CD14-positive monocyte (primary cell): Measurements from ENCODE around the gene GPRC5C. TPM values are rescaled to one million over a fixed set of nuclear protein-coding genes. Genes with fewer than 3 reads are reported as not detected.

Experiments used
- DNase-seq, 3 donors: peaks; one replicate each; pipeline ENCODE4 v3.0.0-alpha.2; 2011 to 2022
- H2AFZ ChIP-seq: 2 replicates; pipeline ENCODE4 v1.6.0; 2012; ENCODE audit warnings: mild to moderate bottlenecking, low read depth, low read length, inconsistent platforms; ENCODE audit not compliant: insufficient read depth, poor library complexity, severe bottlenecking
- H3K27ac ChIP-seq, 2 donors: 1 replicate in 1 of 2; 2 replicates in 1 of 2; pipeline ENCODE4 v1.5.1; 2012 to 2013; ENCODE audit warnings: low read length in 2 of 2, control low read depth in 1 of 2, inconsistent platforms in 1 of 2, low read depth in 1 of 2, mild to moderate bottlenecking in 1 of 2
- H3K27me3 ChIP-seq, 2 donors: one replicate each; pipeline versions ENCODE4 v1.6.0 to v1.6.1; 2011 to 2013; ENCODE audit warnings: low read length in 2 of 2; ENCODE audit not compliant: control insufficient read depth in 2 of 2, insufficient read depth in 2 of 2
- H3K36me3 ChIP-seq, 2 donors: replicated peaks in 1 of 2; 1 replicate in 1 of 2; 2 replicates in 1 of 2; pipeline versions ENCODE4 v1.5.1 to v1.6.1; 2012 to 2013; ENCODE audit warnings: low read length in 2 of 2, control low read depth in 1 of 2, inconsistent platforms in 1 of 2, mild to moderate bottlenecking in 1 of 2; ENCODE audit not compliant: insufficient read depth in 2 of 2, control insufficient read depth in 1 of 2
- H3K4me1 ChIP-seq, 2 donors: 1 replicate in 1 of 2; 2 replicates in 1 of 2; pipeline versions ENCODE4 v1.5.1 to v1.6.1; 2012 to 2013; ENCODE audit warnings: low read length in 2 of 2, control low read depth in 1 of 2, inconsistent platforms in 1 of 2, mild to moderate bottlenecking in 1 of 2, moderate library complexity in 1 of 2; ENCODE audit not compliant: insufficient read depth in 2 of 2, control insufficient read depth in 1 of 2
- H3K4me2 ChIP-seq: replicated peaks from 2 replicates; pipeline ENCODE3; 2012; ENCODE audit warnings: low read length, moderate library complexity, mild to moderate bottlenecking; ENCODE audit not compliant: poor library complexity, severe bottlenecking; ENCODE audit errors: extremely low read depth
- H3K4me3 ChIP-seq, 3 experiments: fragments of 200-600 bp in 1 of 3; sonication (generic) in 1 of 3; replicated peaks in 1 of 3; 1 replicate in 2 of 3; 2 replicates in 1 of 3; pipeline ENCODE4 v1.5.1; 2011 to 2013; ENCODE audit warnings: low read length in 3 of 3, mild to moderate bottlenecking in 3 of 3, control low read depth in 2 of 3, low read depth in 2 of 3, inconsistent platforms in 1 of 3, moderate library complexity in 1 of 3
- H3K79me2 ChIP-seq: 2 replicates; pipeline ENCODE4 v1.6.0; 2012; ENCODE audit warnings: mild to moderate bottlenecking, control low read depth, inconsistent platforms, low read length, moderate library complexity; ENCODE audit not compliant: insufficient read depth
- H3K9ac ChIP-seq: 2 replicates; pipeline ENCODE4 v1.6.0; 2017; ENCODE audit warnings: low read length, mild to moderate bottlenecking; ENCODE audit not compliant: insufficient read depth, poor library complexity, severe bottlenecking
- H3K9me3 ChIP-seq, 2 donors: replicated peaks in 1 of 2; 1 replicate in 1 of 2; 2 replicates in 1 of 2; pipeline versions ENCODE4 v1.5.1 to v1.6.1; 2012 to 2013; ENCODE audit warnings: low read length in 2 of 2, control low read depth in 1 of 2; ENCODE audit not compliant: control insufficient read depth in 1 of 2, insufficient read depth in 1 of 2
- H4K20me1 ChIP-seq: 2 replicates; pipeline ENCODE4 v1.6.0; 2012; ENCODE audit warnings: mild to moderate bottlenecking, low read length, control low read depth, moderate library complexity; ENCODE audit not compliant: insufficient read depth
- H3K27ac Mint-ChIP-seq, 7 donors: one replicate each; pipeline ENCODE4 v1.8.0; 2020; ENCODE audit warnings: mild to moderate bottlenecking in 7 of 7, mixed read lengths in 7 of 7, moderate library complexity in 6 of 7, inconsistent platforms in 2 of 7
- H3K27me3 Mint-ChIP-seq, 3 donors: one replicate each; pipeline ENCODE4 v1.8.0; 2021 to 2022; ENCODE audit warnings: low read depth in 3 of 3, mild to moderate bottlenecking in 3 of 3, mixed read lengths in 3 of 3, moderate library complexity in 3 of 3, inconsistent platforms in 1 of 3
- H3K36me3 Mint-ChIP-seq, 2 donors: one replicate each; pipeline ENCODE4 v1.8.0; 2020; ENCODE audit warnings: mixed read lengths in 2 of 2, inconsistent platforms in 1 of 2, mild to moderate bottlenecking in 1 of 2
- H3K4me1 Mint-ChIP-seq: one replicate; pipeline ENCODE4 v1.8.0; 2020; ENCODE audit warnings: mild to moderate bottlenecking, mixed read lengths
- H3K4me3 Mint-ChIP-seq, 2 donors: one replicate each; pipeline ENCODE4 v1.8.0; 2020; ENCODE audit warnings: mild to moderate bottlenecking in 2 of 2, mixed read lengths in 2 of 2, moderate library complexity in 1 of 2
- H3K9me3 Mint-ChIP-seq, 7 donors: one replicate each; pipeline ENCODE4 v1.8.0; 2020 to 2022; ENCODE audit warnings: mixed read lengths in 7 of 7, mild to moderate bottlenecking in 6 of 7, moderate library complexity in 6 of 7, inconsistent platforms in 2 of 7
- WGBS: methylation state at CpG from one replicate; pipeline ENCODE4 v1.1.5; 2013; ENCODE audit warnings: missing lambda C conversion rate; ENCODE audit not compliant: insufficient coverage; 5-methylcytosine and 5-hydroxymethylcytosine counted together
- intact Hi-C, 2 donors: fragments of 100-400 bp; cut with micrococcal nuclease; formaldehyde crosslinking; loops; one replicate each; pipeline versions ENCODE4 v1.15.0 to v1.15.1; 2023
- polyA plus RNA-seq, 3 donors: library from polyadenylated mRNA; depleted of rRNA in 1 of 3; unstranded in 2 of 3; stranded (reverse) in 1 of 3; fragments of 300-500 nt in 2 of 3; fragments of >200 nt in 1 of 3; fragmentation: Illumina TruSeq in 2 of 3; gene quantifications; 1 replicate in 2 of 3; 2 replicates in 1 of 3; pipeline ENCODE4 v1.2.3, GENCODE V29; 2012 to 2021
- TF ChIP-seq, protein P1 (sequence below): fragments of 200-600 bp; IDR thresholded peaks from one replicate; pipeline ENCODE4 v1.8.0; 2022; ENCODE audit warnings: antibody characterized with exemption, mild to moderate bottlenecking

GPRC5C gene
- polyA plus RNA-seq, 3 donors = 0.47 to 3.3 (median 1.9) TPM

GRCh38 chr17:74432424-74432690 is 469 bp downstream of the GPRC5C start:
- Histone ChIP-seq H3K4me2 (peak overlapping the region; percentile 79), H3K27me3 (peaks cover 34 to 73% of the 10 kb centered on the region in 2 donors), H3K9ac (no peak overlapping the region), H4K20me1 (no peaks in the 10 kb centered on the region), H3K79me2 (no peaks in the 10 kb centered on the region), H2AFZ (no peak overlapping the region), H3K9me3 (peaks cover 0 to 20% of the 10 kb centered on the region in 2 donors), H3K4me3 (no peak overlapping the region), H3K27ac (no peak overlapping the region), H3K36me3 (no peaks in the 10 kb centered on the region), H3K4me1 (peaks cover 21 to 22% of the 10 kb centered on the region in 2 donors)
- Mint-ChIP-seq H3K36me3 (peaks cover 5 to 8% of the 10 kb centered on the region in 2 donors), H3K27me3 (peaks cover 75 to 83% (median 80%) of the 10 kb centered on the region in 3 donors), H3K4me3 (no peak overlapping the region), H3K27ac (no peak overlapping the region), H3K4me1 (peaks cover 18% of the 10 kb centered on the region), H3K9me3 (peaks cover 0 to 28% (median 19%) of the 10 kb centered on the region in 7 donors)
- WGBS = under 1% methylated on average over 26 of the region's 33 CpGs
- intact Hi-C loops = no loop called here
- DNase-seq = no peak
- TF ChIP-seq, protein P1, sequence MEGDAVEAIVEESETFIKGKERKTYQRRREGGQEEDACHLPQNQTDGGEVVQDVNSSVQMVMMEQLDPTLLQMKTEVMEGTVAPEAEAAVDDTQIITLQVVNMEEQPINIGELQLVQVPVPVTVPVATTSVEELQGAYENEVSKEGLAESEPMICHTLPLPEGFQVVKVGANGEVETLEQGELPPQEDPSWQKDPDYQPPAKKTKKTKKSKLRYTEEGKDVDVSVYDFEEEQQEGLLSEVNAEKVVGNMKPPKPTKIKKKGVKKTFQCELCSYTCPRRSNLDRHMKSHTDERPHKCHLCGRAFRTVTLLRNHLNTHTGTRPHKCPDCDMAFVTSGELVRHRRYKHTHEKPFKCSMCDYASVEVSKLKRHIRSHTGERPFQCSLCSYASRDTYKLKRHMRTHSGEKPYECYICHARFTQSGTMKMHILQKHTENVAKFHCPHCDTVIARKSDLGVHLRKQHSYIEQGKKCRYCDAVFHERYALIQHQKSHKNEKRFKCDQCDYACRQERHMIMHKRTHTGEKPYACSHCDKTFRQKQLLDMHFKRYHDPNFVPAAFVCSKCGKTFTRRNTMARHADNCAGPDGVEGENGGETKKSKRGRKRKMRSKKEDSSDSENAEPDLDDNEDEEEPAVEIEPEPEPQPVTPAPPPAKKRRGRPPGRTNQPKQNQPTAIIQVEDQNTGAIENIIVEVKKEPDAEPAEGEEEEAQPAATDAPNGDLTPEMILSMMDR = no peak

GRCh38 chr17:74432766-74433391 is 991 bp downstream of the GPRC5C start:
- Histone ChIP-seq H2AFZ (no peak overlapping the region), H3K9me3 (peaks cover 4 to 25% of the 10 kb centered on the region in 2 donors), H3K27ac (no peak overlapping the region), H3K4me1 (peaks cover 21 to 22% of the 10 kb centered on the region in 2 donors), H3K27me3 (peaks cover 34 to 73% of the 10 kb centered on the region in 2 donors), H3K36me3 (no peaks in the 10 kb centered on the region), H3K4me3 (no peak overlapping the region), H4K20me1 (no peaks in the 10 kb centered on the region), H3K4me2 (no peak overlapping the region), H3K79me2 (no peaks in the 10 kb centered on the region), H3K9ac (no peak overlapping the region)
- 28% methylated on average over 8 of the region's 23 CpGs for WGBS
- Mint-ChIP-seq H3K9me3 (peaks cover under 1 to 33% (median 24%) of the 10 kb centered on the region in 7 donors), H3K4me1 (peaks cover 18% of the 10 kb centered on the region), H3K27me3 (peaks cover 75 to 80% (median 78%) of the 10 kb centered on the region in 3 donors), H3K36me3 (peaks cover 5 to 8% of the 10 kb centered on the region in 2 donors), H3K4me3 (peak overlapping the region in 1 of 2 donors; percentile 71), H3K27ac (no peak overlapping the region)
- no peak for DNase-seq
- TF ChIP-seq, protein P1 = no peak
- intact Hi-C loops = no loop called here
